ENCODE results near the gene BRAF.
A peak's percentile ranks its signal among the peaks of the same experiment; 100 is the strongest.
"Not testable (repeated sequence)": the region's sequence is repeated elsewhere in the genome, so short reads cannot be mapped to it uniquely, and the experiment has no call there.

Gene BRAF

GRCh38 chr7:140763166-140763565 is 161.6 kb downstream of the BRAF start:
- FAIRE-seq = not testable (repeated sequence)

- not testable (repeated sequence) for FAIRE-seq
Measured at GRCh38 chr7:140761375-140761774, 163.4 kb downstream of the BRAF start.

GRCh38 chr7:140754506-140754905 is 170.2 kb downstream of the BRAF start:
- FAIRE-seq = no peak

- FAIRE-seq = no peak
Measured at GRCh38 chr7:140752533-140752932, 172.2 kb downstream of the BRAF start.

- no peak for FAIRE-seq
Measured at GRCh38 chr7:140746751-140747150, 178.0 kb downstream of the BRAF start.

GRCh38 chr7:140745266-140746058 is 179.3 kb downstream of the BRAF start:
- no peak for FAIRE-seq

- FAIRE-seq = no peak
Measured at GRCh38 chr7:140744005-140744404, 180.7 kb downstream of the BRAF start.

- not testable (repeated sequence) for FAIRE-seq
Measured at GRCh38 chr7:140743255-140743654, 181.5 kb downstream of the BRAF start.

- no peak for FAIRE-seq
Measured at GRCh38 chr7:140738280-140738679, 186.4 kb downstream of the BRAF start.

GRCh38 chr7:140734729-140735128 is 190.0 kb downstream of the BRAF start:
- FAIRE-seq = no peak

GRCh38 chr7:140734096-140734495 is 190.6 kb downstream of the BRAF start:
- FAIRE-seq = no peak

GRCh38 chr7:140732416-140732815 is 192.3 kb downstream of the BRAF start:
- FAIRE-seq = no peak

- FAIRE-seq = peak; percentile 70
Measured at GRCh38 chr7:140726281-140726680, 198.4 kb downstream of the BRAF start.

GRCh38 chr7:140724706-140725105 is 200.0 kb downstream of the BRAF start:
- no peak for FAIRE-seq

- no peak for FAIRE-seq
Measured at GRCh38 chr7:140723574-140723973, 201.2 kb downstream of the BRAF start.

GRCh38 chr7:140723006-140723405 is 201.7 kb downstream of the BRAF start:
- no peak for FAIRE-seq

- FAIRE-seq = no peak
Measured at GRCh38 chr7:140722254-140722653, 202.5 kb downstream of the BRAF start.

GRCh38 chr7:140719721-140720120 is 205.0 kb downstream of the BRAF start:
- FAIRE-seq = no peak

GRCh38 chr7:140714331-140715040 is 210.2 kb downstream of the BRAF start:
- no peak for FAIRE-seq

GRCh38 chr7:140712392-140712791 is 212.3 kb downstream of the BRAF start:
- not testable (repeated sequence) for FAIRE-seq

- not testable (repeated sequence) for FAIRE-seq
Measured at GRCh38 chr7:140708764-140709163, 216.0 kb downstream of the BRAF start.

- no peak for FAIRE-seq
Measured at GRCh38 chr7:140707132-140707531, 217.6 kb downstream of the BRAF start.

- FAIRE-seq = no peak
Measured at GRCh38 chr7:140704205-140704604, 220.5 kb downstream of the BRAF start.

- FAIRE-seq = no peak
Measured at GRCh38 chr7:140702774-140703173, 222.0 kb downstream of the BRAF start.

Data from TTC549 (cell line).